ENCODE measurements around the gene ADIPOR2.

DNA sequence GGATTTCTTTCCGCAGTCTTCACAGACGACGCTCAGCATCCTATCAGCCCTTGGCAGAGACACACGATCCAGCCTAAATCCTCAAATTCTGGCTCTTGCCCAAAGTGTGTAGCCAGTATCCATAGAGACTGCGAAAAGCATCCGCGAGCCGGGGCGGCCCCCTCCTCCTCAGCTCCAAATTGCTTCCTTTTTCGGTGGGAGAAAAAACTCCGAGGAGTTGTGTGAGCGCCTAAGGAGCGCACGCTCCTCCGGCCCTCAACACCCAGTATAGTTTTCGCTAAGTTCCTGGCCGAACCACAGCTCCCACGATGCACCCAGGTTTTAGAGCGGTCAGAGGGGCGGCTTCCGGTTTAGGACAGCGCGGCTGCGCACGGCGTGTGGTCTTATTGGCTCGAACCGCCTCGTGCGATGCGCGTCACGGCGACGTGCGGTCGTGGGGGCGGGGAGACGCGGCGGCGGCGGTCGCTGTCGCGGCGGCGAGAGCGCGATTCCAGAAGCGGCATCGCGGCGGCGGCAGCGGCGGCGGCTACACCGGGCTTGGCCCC is at the start of gene ADIPOR2:
- TF ChIP-seq POLR2A (IDR thresholded peaks at IDR 0.05; ENCODE audit: low read length) (peak; percentile 86), HDAC2 (IDR thresholded peaks at IDR 0.05) (no peak), ZSCAN20 (CRISPR knock-in tag; IDR thresholded peaks at IDR 0.05) (no peak), CEBPB (IDR thresholded peaks at IDR 0.05) (no peak)
- TF ChIP-seq, protein P1, sequence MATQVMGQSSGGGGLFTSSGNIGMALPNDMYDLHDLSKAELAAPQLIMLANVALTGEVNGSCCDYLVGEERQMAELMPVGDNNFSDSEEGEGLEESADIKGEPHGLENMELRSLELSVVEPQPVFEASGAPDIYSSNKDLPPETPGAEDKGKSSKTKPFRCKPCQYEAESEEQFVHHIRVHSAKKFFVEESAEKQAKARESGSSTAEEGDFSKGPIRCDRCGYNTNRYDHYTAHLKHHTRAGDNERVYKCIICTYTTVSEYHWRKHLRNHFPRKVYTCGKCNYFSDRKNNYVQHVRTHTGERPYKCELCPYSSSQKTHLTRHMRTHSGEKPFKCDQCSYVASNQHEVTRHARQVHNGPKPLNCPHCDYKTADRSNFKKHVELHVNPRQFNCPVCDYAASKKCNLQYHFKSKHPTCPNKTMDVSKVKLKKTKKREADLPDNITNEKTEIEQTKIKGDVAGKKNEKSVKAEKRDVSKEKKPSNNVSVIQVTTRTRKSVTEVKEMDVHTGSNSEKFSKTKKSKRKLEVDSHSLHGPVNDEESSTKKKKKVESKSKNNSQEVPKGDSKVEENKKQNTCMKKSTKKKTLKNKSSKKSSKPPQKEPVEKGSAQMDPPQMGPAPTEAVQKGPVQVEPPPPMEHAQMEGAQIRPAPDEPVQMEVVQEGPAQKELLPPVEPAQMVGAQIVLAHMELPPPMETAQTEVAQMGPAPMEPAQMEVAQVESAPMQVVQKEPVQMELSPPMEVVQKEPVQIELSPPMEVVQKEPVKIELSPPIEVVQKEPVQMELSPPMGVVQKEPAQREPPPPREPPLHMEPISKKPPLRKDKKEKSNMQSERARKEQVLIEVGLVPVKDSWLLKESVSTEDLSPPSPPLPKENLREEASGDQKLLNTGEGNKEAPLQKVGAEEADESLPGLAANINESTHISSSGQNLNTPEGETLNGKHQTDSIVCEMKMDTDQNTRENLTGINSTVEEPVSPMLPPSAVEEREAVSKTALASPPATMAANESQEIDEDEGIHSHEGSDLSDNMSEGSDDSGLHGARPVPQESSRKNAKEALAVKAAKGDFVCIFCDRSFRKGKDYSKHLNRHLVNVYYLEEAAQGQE (IDR thresholded peaks at IDR 0.05), result no peak
- TF ChIP-seq, protein P2, sequence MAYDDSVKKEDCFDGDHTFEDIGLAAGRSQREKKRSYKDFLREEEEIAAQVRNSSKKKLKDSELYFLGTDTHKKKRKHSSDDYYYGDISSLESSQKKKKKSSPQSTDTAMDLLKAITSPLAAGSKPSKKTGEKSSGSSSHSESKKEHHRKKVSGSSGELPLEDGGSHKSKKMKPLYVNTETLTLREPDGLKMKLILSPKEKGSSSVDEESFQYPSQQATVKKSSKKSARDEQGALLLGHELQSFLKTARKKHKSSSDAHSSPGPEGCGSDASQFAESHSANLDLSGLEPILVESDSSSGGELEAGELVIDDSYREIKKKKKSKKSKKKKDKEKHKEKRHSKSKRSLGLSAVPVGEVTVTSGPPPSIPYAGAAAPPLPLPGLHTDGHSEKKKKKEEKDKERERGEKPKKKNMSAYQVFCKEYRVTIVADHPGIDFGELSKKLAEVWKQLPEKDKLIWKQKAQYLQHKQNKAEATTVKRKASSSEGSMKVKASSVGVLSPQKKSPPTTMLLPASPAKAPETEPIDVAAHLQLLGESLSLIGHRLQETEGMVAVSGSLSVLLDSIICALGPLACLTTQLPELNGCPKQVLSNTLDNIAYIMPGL (CRISPR knock-in tag; IDR thresholded peaks at IDR 0.05; ENCODE audit: borderline replicate concordance), result no peak
- TF ChIP-seq, protein P3, sequence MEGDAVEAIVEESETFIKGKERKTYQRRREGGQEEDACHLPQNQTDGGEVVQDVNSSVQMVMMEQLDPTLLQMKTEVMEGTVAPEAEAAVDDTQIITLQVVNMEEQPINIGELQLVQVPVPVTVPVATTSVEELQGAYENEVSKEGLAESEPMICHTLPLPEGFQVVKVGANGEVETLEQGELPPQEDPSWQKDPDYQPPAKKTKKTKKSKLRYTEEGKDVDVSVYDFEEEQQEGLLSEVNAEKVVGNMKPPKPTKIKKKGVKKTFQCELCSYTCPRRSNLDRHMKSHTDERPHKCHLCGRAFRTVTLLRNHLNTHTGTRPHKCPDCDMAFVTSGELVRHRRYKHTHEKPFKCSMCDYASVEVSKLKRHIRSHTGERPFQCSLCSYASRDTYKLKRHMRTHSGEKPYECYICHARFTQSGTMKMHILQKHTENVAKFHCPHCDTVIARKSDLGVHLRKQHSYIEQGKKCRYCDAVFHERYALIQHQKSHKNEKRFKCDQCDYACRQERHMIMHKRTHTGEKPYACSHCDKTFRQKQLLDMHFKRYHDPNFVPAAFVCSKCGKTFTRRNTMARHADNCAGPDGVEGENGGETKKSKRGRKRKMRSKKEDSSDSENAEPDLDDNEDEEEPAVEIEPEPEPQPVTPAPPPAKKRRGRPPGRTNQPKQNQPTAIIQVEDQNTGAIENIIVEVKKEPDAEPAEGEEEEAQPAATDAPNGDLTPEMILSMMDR (IDR thresholded peaks at IDR 0.05), result no peak
- TF ChIP-seq, protein P4, sequence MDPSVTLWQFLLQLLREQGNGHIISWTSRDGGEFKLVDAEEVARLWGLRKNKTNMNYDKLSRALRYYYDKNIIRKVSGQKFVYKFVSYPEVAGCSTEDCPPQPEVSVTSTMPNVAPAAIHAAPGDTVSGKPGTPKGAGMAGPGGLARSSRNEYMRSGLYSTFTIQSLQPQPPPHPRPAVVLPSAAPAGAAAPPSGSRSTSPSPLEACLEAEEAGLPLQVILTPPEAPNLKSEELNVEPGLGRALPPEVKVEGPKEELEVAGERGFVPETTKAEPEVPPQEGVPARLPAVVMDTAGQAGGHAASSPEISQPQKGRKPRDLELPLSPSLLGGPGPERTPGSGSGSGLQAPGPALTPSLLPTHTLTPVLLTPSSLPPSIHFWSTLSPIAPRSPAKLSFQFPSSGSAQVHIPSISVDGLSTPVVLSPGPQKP (IDR thresholded peaks at IDR 0.05; ENCODE audit: low read depth, low read length), result no peak
